Fibroblast of skin of back (primary cell): ENCODE measurements around the gene FAM53B.

ENCODE experiments used
- DNase-seq: peaks from one replicate; pipeline ENCODE4 v3.0.0-alpha.2; 2013

Gene FAM53B

GRCh38 chr10:124728071-124728829 lies 15.9 kb downstream of the FAM53B start:
- no peak for DNase-seq

GRCh38 chr10:124727361-124727960 lies 16.7 kb downstream of the FAM53B start:
- DNase-seq: no peak

- no peak for DNase-seq
These were observed 18.4 kb downstream of the FAM53B start for GRCh38 chr10:124725791-124726190.

- no peak for DNase-seq
These were observed 19.0 kb downstream of the FAM53B start for GRCh38 chr10:124725171-124725631.

GRCh38 chr10:124724279-124725027 lies 19.7 kb downstream of the FAM53B start:
- DNase-seq: peak; percentile 37

GRCh38 chr10:124723826-124724225 lies 20.4 kb downstream of the FAM53B start:
- DNase-seq: no peak

GRCh38 chr10:124722798-124723783 lies 21.1 kb downstream of the FAM53B start:
- no peak for DNase-seq

GRCh38 chr10:124721330-124722045 lies 22.7 kb downstream of the FAM53B start:
- DNase-seq: no peak

- peak; percentile 52 for DNase-seq
These were observed 24.8 kb downstream of the FAM53B start for GRCh38 chr10:124719213-124719851.

GRCh38 chr10:124717911-124718741 lies 26.1 kb downstream of the FAM53B start:
- no peak for DNase-seq

- DNase-seq: no peak
These were observed 27.0 kb downstream of the FAM53B start for GRCh38 chr10:124717041-124717757.

- no peak for DNase-seq
These were observed 27.8 kb downstream of the FAM53B start for GRCh38 chr10:124716369-124716768.

- no peak for DNase-seq
These were observed 28.7 kb downstream of the FAM53B start for GRCh38 chr10:124715439-124715838.

- no peak for DNase-seq
These were observed 30.4 kb downstream of the FAM53B start for GRCh38 chr10:124713679-124714255.

- no peak for DNase-seq
These were observed 31.3 kb downstream of the FAM53B start for GRCh38 chr10:124712704-124713407.

GRCh38 chr10:124711145-124711544 lies 33.0 kb downstream of the FAM53B start:
- DNase-seq: no peak

- DNase-seq: no peak
These were observed 33.8 kb downstream of the FAM53B start for GRCh38 chr10:124710266-124710881.

- no peak for DNase-seq
These were observed 34.3 kb downstream of the FAM53B start for GRCh38 chr10:124709861-124710260.
